GM12875 (cell line): ENCODE data around the gene SHISA8.

ENCODE experiments used
- H3K4me3 ChIP-seq: one replicate; pipeline ENCODE4 v1.5.1; 2011; ENCODE audit warnings: low read depth, low read length, control low read depth
- CTCF ChIP-seq: IDR thresholded peaks from 2 replicates; pipeline ENCODE4 v1.5.1; 2011; ENCODE audit warnings: low read depth, mild to moderate bottlenecking, control low read depth, inconsistent platforms, low read length, moderate library complexity, borderline replicate concordance; ENCODE audit not compliant: insufficient read depth

Gene SHISA8

GRCh38 chr22:41868556-41868955 lies 46.3 kb downstream of the SHISA8 start:
- H3K4me3 ChIP-seq = no peak overlapping the region
- no peak for TF ChIP-seq CTCF

GRCh38 chr22:41863472-41863871 lies 51.4 kb downstream of the SHISA8 start:
- no peak overlapping the region for H3K4me3 ChIP-seq
- no peak for TF ChIP-seq CTCF

- no peak for TF ChIP-seq CTCF
- peak overlapping the region; percentile 25 for H3K4me3 ChIP-seq
These were observed 52.2 kb downstream of the SHISA8 start for GRCh38 chr22:41862530-41863266.

- TF ChIP-seq CTCF = no peak
- H3K4me3 ChIP-seq = no peak overlapping the region
These were observed 52.7 kb downstream of the SHISA8 start for GRCh38 chr22:41862160-41862529.
